GM18505 (cell line): ENCODE results near the gene RASGRF2.

ENCODE experiments used
- ATAC-seq: cut with Tn5 transposase; IDR thresholded peaks from one replicate; pipeline ENCODE4 v1.9.1; 2021; ENCODE audit not compliant: unreplicated experiment
- POLR2A ChIP-seq: IDR thresholded peaks from 4 replicates; pipeline ENCODE4 v1.6.1; 2011; ENCODE audit warnings: borderline replicate concordance; ENCODE audit not compliant: insufficient read depth, insufficient read length; ENCODE audit errors: extremely low read depth

RASGRF2 gene

DNA sequence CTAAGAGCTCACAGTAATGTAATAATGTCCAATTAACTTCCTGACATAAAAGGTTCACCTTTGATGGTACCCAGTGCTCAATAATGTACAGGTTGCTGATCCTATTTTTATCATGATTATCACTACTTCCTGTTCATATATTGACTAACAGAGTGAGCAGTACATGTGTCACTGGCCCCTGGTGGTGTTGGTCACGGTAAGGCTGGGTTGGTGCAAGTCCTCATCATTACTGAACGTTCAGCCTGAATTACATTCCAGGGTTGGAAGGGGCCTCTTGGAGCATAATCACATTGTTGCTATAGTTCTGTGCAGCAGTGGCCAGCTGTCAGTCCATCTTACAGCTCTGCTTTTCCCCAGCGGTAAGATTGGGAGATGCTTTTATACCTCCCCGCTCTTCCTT is 248.7 kb downstream of the RASGRF2 start:
- no peak for TF ChIP-seq POLR2A
- ATAC-seq, result no peak

DNA sequence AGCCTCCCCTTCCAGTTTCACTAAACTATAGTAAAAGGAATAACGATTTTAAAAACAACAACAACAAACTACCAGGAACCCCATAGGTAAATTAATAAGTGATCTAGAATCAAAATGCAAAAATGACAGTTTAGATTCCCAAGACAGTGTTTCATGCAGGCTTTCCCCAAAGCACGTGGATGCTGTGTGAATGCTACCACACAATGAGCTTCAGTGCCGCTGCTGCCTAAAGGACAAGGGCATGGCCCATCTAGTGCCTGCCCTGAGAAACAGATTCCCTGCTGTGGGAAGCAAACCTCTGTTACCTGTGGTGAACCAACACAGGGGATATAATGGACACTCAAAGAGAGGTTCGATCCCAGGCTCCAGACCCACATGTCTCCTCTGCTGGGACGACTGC is 249.2 kb downstream of the RASGRF2 start:
- no peak for TF ChIP-seq POLR2A
- ATAC-seq, result no peak

DNA sequence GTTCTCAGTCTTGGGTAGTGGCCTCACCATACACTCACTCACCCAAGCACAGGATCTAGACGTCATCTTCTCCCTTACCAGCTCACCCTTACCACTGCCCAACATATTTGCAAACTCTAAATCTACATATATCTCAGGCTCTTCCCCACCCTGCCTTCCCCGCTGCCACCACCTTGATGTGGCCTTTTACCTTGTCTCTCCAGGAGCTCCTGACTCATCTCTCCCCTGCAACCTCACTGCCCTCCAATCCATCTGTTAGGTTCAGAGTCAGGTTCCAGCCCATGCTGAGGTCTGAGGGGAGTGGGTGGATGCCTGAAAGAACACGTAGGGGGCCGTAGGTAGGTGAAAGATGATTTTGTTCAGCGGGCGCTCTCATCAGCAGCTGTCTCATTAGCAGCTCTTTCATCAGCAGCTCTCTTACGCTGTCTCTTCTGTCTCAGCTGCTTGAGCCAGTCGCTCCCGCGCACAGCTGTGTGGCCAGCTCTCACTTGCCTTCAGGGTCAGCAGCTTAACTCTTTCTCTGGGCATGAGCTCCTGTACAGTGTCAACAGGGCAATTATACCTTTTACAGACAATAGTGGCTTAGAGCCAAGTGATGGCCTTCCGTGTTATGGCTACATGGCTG is 249.8 kb downstream of the RASGRF2 start:
- no peak for ATAC-seq
- TF ChIP-seq POLR2A, result no peak

GRCh38 chr5:81212211-81212751 is 252.1 kb downstream of the RASGRF2 start:
- ATAC-seq, result no peak
- no peak for TF ChIP-seq POLR2A

- ATAC-seq, result no peak
- TF ChIP-seq POLR2A, result no peak
Observed at GRCh38 chr5:81213070-81213469, 252.9 kb downstream of the RASGRF2 start.

GRCh38 chr5:81214848-81215247 is 254.7 kb downstream of the RASGRF2 start:
- no peak for ATAC-seq
- no peak for TF ChIP-seq POLR2A

DNA sequence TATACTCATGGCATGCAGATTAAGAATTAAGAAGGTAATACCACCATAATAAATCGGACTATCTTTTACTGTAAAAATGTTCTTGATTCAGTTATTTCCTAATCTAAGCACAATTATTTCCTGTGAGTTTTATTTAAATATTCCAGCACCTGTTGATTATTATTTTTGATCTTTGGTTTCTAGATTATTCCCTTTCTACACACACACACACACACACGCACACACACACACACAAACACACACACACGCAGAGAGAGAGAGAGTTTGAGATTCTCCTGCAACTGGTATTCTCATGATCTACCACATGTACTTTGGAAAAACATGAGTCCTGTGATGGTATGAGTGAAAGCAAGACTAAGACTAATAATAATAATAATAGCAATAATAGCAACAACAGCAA is 256.0 kb downstream of the RASGRF2 start:
- ATAC-seq, result no peak
- TF ChIP-seq POLR2A, result no peak

GRCh38 chr5:81219389-81219788 is 259.2 kb downstream of the RASGRF2 start:
- TF ChIP-seq POLR2A, result no peak
- no peak for ATAC-seq

- no peak for TF ChIP-seq POLR2A
- ATAC-seq, result no peak
Observed at GRCh38 chr5:81222285-81222684, 262.1 kb downstream of the RASGRF2 start.

GRCh38 chr5:81225463-81225862 is 265.3 kb downstream of the RASGRF2 start:
- no peak for TF ChIP-seq POLR2A
- ATAC-seq, result no peak

- ATAC-seq, result no peak
- no peak for TF ChIP-seq POLR2A
Observed at GRCh38 chr5:81226286-81226685, 266.1 kb downstream of the RASGRF2 start.

GRCh38 chr5:81226949-81227348 is 266.8 kb downstream of the RASGRF2 start:
- ATAC-seq, result no peak
- no peak for TF ChIP-seq POLR2A

DNA sequence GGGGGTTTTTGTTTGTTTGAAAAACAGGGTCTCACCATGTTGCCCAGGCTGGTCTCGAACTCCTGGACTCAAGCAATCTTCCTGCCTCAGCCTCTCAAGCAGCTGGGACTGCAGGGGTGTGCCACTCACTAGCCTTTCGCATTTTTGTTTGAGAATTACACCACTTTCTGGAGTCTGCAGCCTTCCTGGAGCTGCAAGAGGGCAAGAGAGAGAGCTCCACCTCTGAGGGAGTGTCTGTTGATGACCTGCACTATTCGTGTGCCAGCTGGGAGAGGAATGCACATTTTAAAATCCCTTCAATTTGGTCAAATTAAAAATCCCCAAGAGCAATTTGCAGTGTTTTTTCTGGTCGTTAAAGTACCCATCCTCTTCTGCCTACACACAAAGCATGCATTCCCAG is 267.9 kb downstream of the RASGRF2 start:
- TF ChIP-seq POLR2A, result no peak
- ATAC-seq, result no peak

- ATAC-seq, result no peak
- TF ChIP-seq POLR2A, result no peak
Observed at GRCh38 chr5:81230416-81230815, 270.3 kb downstream of the RASGRF2 start.
